NCI-H748 (cell line): Measurements from ENCODE around the gene NUDT15.
"Not testable (repeated sequence)": the region's sequence is repeated elsewhere in the genome, so short reads cannot be mapped to it uniquely, and the experiment has no call there.

Source experiments
- DNase-seq: peaks from one replicate; lab custom pipeline; 2025; ENCODE audit not compliant: unreplicated experiment; lab: John Stamatoyannopoulos, UW

Gene NUDT15

GRCh38 chr13:48037346-48038173, at the start of gene NUDT15:
TSS of gene NUDT15 (plus strand) at chr13:48037726. CDS start at chr13:48037747, 21 bp downstream.
- DNase-seq: peak; percentile 97

- no peak for DNase-seq
Observed at GRCh38 chr13:47990427-47990826, 47.1 kb upstream of the NUDT15 start.

- no peak for DNase-seq
Observed at GRCh38 chr13:47990920-47991466, 46.5 kb upstream of the NUDT15 start.

DNA sequence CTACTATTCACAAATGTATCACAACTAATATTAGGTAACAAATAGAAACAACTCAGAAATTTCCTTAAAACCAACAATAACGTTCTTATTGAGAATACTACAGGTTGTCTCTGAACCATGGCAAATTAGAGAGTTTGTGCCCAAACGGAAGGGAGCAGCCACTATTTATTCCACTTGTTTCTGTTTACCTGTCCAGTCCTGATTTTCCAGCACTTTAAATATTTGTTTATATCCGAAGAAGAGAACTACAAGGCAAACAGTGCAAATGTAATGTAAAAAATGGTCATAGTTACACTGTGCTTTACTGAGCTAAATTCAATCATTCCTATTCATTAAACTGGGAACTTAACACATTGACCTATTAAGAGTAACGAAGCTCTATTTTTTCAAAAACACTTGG, 45.7 kb upstream of the NUDT15 start:
- no peak for DNase-seq

GRCh38 chr13:47997384-47997783, 40.1 kb upstream of the NUDT15 start:
- no peak for DNase-seq

- DNase-seq: no peak
Observed at GRCh38 chr13:47999973-48000372, 37.6 kb upstream of the NUDT15 start.

DNA sequence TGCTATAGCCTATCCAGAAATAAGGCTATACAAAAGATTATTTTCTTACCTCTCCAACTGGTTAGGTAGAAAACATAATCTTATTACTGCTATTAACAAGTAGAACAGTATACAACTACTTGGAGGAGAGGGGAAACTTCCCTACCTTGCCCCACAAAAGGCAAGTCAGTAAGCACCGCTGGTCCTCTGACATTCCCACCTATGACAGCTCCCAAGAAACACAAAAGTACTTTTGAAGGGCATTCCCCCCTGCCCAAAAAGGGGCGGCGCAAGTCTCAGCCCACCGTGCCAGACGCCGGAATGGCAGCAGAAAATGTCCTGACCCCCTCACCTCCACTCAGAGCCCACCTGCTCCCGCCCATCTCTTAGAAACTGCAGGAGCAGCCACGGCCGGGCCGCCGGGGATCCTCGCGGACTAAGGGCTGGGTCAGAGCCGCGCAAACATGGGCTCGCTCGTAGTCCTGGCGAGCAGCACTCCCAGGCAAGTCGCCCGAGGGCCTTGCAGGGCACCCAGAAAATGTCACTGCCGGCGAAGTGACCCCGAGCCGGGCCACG, 36.9 kb upstream of the NUDT15 start:
- DNase-seq: peak; percentile 62

DNA sequence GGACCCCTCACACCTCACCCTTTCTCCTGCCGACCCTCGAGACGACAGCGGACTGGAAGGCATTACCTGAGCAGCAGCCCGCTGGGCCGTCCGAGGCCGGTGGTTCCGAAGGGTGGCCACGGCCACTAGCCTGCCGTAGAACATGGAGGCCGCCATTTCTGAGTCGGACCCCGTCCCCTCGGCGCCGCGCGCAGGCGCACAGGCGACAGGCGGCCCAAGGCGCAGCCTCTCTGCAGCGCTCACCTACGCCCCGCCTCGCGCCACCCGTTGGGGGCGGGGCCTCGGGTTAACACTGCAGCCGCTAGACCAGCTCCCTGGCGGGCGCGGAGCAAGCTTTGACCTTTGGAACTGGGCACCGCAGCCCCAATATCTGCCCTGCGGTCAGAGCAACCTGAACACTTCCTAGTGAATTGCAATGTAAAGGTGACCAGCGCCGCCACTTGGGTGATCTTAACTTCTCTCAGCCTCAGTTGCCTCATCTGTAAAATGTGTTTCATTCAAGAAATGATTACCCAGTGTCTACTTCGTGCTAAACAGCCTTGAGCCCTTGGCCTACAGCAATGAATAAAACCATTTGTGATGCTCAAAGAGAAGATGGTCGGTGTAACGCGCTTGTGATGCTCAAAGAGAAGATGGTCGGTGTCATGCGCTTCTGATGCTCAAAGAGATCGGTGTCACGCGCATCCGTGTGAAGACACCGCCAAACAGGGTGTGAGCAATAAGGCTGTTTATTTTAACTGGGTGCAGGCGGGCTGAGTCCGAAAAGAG, 36.2 kb upstream of the NUDT15 start, which contains the start of gene SUCLA2:
SUCLA2 (minus strand) TSS at position 160 of the 768 bp plus-strand sequence; CDS start at position 156, 4 bp downstream.
- DNase-seq: peak; percentile 94

- not testable (repeated sequence) for DNase-seq
Observed at GRCh38 chr13:48001999-48002398, 35.5 kb upstream of the NUDT15 start.

- DNase-seq: no peak
Observed at GRCh38 chr13:48004201-48004600, 33.3 kb upstream of the NUDT15 start.

DNA sequence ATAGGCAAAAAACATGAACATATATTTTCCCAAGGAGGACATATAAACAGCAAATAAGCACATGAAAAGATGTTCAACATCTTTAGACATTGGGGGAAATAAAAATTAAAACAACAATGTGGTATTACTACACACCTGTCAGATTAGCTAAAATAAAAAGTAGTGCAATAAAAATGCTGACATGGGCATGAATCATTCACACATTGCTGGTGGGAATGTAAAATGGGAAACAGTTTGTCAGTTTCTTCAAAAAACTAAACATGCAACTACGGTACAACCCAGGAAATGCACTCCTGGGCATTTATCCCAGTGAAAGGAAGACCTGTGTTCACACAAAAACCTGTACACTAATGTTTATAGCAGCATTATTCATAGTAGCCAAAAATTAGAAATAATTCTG, 31.1 kb upstream of the NUDT15 start:
- no peak for DNase-seq

DNA sequence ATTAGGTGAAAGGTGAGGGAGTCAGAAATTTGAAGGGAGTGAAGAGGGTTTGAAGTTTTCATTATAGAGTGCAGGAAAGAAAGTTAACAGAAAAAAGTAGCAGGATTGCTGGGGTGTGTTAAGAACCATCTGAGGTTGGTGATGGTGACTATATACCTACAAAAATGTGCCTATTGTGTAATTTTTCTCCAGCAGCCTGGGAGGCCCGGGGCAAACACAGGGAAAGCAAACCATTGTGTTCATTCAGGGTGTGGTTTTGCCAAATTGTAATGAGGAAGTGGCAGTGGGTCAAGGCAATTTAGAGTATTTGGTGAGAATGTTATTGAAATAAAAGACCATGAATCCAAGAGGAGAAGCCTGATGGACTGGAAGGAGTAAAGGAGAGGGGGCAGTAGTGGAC, 28.2 kb upstream of the NUDT15 start:
- no peak for DNase-seq

DNA sequence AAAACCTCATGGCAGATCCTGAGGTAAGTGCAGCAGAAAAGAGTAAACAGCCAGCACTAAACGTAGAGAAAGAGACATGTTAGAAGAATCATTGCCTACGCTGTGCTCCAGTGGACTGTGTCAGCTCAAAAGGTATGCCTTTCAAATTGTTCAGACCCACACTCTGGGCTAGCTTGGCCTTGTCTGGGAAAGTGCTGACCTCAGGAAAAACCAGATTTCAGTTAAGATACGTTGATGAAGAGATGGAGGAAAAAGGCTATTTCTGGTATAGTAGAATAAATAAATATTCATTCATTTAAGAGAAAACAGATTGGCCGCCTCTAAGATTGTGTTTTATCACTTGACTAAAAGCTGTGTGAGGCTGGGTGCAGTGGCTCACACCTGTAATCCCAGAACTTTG, 26.8 kb upstream of the NUDT15 start:
- DNase-seq: no peak

DNA sequence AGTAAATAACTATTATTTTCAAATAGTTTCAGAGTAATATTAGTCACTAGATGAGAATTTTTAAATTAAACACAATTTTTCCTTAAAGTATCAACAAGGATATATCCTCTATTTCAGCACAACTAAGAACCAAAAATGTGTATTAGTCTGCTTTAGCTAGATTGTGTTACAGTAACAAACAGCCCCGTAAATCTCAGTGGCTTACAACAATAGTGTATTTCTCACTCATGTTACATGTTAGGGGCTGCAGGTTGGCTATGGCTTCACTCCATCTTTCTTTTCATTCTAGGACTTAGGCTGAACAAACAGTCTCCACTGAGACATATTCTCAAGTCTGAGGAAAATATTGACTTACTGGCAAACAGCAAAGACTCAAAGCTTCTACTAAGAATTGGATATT, 24.9 kb upstream of the NUDT15 start:
- DNase-seq: no peak

GRCh38 chr13:48014359-48014758, 23.2 kb upstream of the NUDT15 start:
- DNase-seq: no peak

- peak; percentile 31 for DNase-seq
Observed at GRCh38 chr13:48018637-48019036, 18.9 kb upstream of the NUDT15 start.

- DNase-seq: no peak
Observed at GRCh38 chr13:48019796-48020195, 17.7 kb upstream of the NUDT15 start.

DNA sequence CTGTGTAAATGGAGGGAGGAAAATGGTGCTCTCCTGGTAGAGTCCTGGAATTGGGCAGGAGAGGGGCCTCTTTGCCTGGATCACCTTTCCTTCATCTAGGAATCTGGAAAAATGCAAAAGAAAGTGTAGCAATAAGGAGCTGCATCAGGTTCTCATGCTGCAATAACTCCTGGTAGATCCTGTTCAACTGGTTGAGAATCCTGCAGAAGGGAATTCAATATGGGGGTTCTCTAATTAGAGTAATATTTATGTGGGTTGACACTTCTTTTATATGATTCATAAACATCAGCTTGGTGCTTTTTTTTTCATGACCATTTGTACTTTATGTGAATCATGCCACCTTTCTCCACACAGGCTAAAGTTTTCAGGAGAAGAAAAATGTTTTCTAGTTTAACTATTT, 9.5 kb upstream of the NUDT15 start:
- DNase-seq: no peak

DNA sequence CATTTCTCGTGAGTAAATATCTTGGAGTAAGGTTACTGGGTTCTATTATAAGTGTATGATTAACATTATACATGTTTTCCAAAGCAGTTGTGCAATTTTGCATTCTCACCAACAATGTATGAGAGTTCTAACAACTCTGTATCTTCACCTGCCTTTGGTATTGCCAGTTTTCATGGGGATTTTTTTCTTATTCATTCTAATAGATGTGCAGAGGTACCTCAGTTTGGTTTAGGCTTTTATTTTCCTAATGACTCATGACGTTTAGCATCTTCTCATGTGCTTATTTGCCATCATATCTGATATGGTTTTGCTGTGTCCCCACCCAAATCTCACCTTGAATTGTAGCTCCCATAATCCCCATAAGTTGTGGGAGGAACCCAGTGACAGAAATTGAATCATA, 7.7 kb upstream of the NUDT15 start:
- no peak for DNase-seq

GRCh38 chr13:48038761-48039160, 1.2 kb downstream of the NUDT15 start:
- DNase-seq: peak; percentile 10

GRCh38 chr13:48040049-48040448, 2.5 kb downstream of the NUDT15 start:
- DNase-seq: no peak

DNA sequence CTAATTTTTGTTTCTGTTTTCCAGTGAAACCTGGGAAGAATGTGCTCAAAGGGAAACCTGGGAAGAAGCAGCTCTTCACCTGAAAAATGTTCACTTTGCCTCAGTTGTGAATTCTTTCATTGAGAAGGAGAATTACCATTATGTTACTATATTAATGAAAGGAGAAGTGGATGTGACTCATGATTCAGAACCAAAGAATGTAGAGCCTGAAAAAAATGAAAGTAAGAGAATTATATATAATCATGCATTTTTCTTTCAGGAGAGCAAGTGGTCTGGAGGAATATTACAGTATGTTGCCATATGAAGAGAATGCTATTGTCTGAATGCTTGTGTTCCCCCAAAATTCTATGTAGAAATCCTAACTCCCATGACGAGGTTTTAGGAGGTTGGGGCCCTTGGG, 3.4 kb downstream of the NUDT15 start:
- DNase-seq: no peak
